Parathyroid adenoma (tissue), 2 donors: ENCODE data around the gene USP30.

Source experiments
- H2AFZ ChIP-seq: fragments of 300-600 bp; sonication (generic); one replicate; pipeline ENCODE4 v1.7.0; 2017; ENCODE audit warnings: antibody characterized with exemption, mild to moderate bottlenecking
- H3K27ac ChIP-seq: fragments of 300-600 bp; sonication (generic); one replicate; pipeline ENCODE4 v1.7.0; 2017
- H3K27me3 ChIP-seq: fragments of 300-600 bp; sonication (generic); one replicate; pipeline ENCODE4 v1.7.0; 2017; ENCODE audit warnings: low read length; ENCODE audit not compliant: control insufficient read depth, insufficient read depth
- H3K36me3 ChIP-seq: fragments of 300-600 bp; sonication (generic); one replicate; pipeline ENCODE4 v1.7.0; 2017; ENCODE audit warnings: low read length; ENCODE audit not compliant: control insufficient read depth, insufficient read depth
- H3K4me1 ChIP-seq: fragments of 300-600 bp; sonication (generic); one replicate; pipeline ENCODE4 v1.7.0; 2017; ENCODE audit warnings: control low read depth
- H3K4me2 ChIP-seq: fragments of 300-600 bp; sonication (generic); one replicate; pipeline ENCODE4 v1.7.0; 2017; ENCODE audit warnings: low read length
- H3K4me3 ChIP-seq: fragments of 300-600 bp; sonication (generic); one replicate; pipeline ENCODE4 v1.7.0; 2017; ENCODE audit warnings: low read depth, low read length
- H3K79me2 ChIP-seq: fragments of 300-600 bp; sonication (generic); one replicate; pipeline ENCODE4 v1.7.0; 2017; ENCODE audit warnings: control low read depth
- H3K9ac ChIP-seq: fragments of 300-600 bp; sonication (generic); one replicate; pipeline ENCODE4 v1.7.0; 2017; ENCODE audit warnings: mild to moderate bottlenecking
- H3K9me3 ChIP-seq: fragments of 300-600 bp; sonication (generic); one replicate; pipeline ENCODE4 v1.7.0; 2017; ENCODE audit warnings: low read length; ENCODE audit not compliant: control insufficient read depth
- CTCF ChIP-seq: fragments of 300-600 bp; sonication (generic); IDR thresholded peaks from one replicate; pipeline ENCODE4 v1.7.0; 2017; ENCODE audit warnings: antibody characterized with exemption, mild to moderate bottlenecking
- donor health status: primary hyperparathyroidism.

USP30 gene

GRCh38 chr12:109014984-109015765, 37.2 kb upstream of the USP30 start:
- no peak for TF ChIP-seq CTCF
- Histone ChIP-seq H3K36me3 (no peaks in the 10 kb centered on the region), H3K27ac (no peak overlapping the region), H3K4me1 (peaks cover 3% of the 10 kb centered on the region), H3K9ac (no peak overlapping the region), H2AFZ (no peak overlapping the region), H3K9me3 (no peaks in the 10 kb centered on the region), H3K79me2 (no peaks in the 10 kb centered on the region), H3K4me3 (no peak overlapping the region), H3K4me2 (no peak overlapping the region), H3K27me3 (no peaks in the 10 kb centered on the region)

GRCh38 chr12:109016016-109016415, 36.4 kb upstream of the USP30 start:
- Histone ChIP-seq H3K9me3 (no peaks in the 10 kb centered on the region), H3K27me3 (no peaks in the 10 kb centered on the region), H3K79me2 (no peaks in the 10 kb centered on the region), H2AFZ (no peak overlapping the region), H3K4me3 (no peak overlapping the region), H3K4me1 (peaks cover 3% of the 10 kb centered on the region), H3K27ac (no peak overlapping the region), H3K36me3 (no peaks in the 10 kb centered on the region), H3K9ac (no peak overlapping the region), H3K4me2 (no peak overlapping the region)
- no peak for TF ChIP-seq CTCF

GRCh38 chr12:109016978-109017377, 35.4 kb upstream of the USP30 start:
- Histone ChIP-seq H3K4me3 (no peak overlapping the region), H3K27me3 (no peaks in the 10 kb centered on the region), H3K9ac (no peak overlapping the region), H2AFZ (no peak overlapping the region), H3K4me2 (no peak overlapping the region), H3K9me3 (no peaks in the 10 kb centered on the region), H3K4me1 (peaks cover 3% of the 10 kb centered on the region), H3K27ac (no peak overlapping the region), H3K36me3 (no peaks in the 10 kb centered on the region), H3K79me2 (no peaks in the 10 kb centered on the region)
- TF ChIP-seq CTCF, result no peak

GRCh38 chr12:109018296-109018695, 34.1 kb upstream of the USP30 start:
- H3K27ac ChIP-seq, result no peak overlapping the region
- no peaks in the 10 kb centered on the region for H3K79me2 ChIP-seq
- no peak for TF ChIP-seq CTCF

More at GRCh38 chr12:109018296-109018695, 34.1 kb upstream of the USP30 start:
- Histone ChIP-seq H3K4me3 (no peak overlapping the region), H2AFZ (no peak overlapping the region), H3K4me2 (no peak overlapping the region), H3K9ac (no peak overlapping the region), H3K27me3 (no peaks in the 10 kb centered on the region), H3K36me3 (no peaks in the 10 kb centered on the region), H3K4me1 (peaks cover 3% of the 10 kb centered on the region), H3K9me3 (no peaks in the 10 kb centered on the region)
